ENCODE results near the gene SH3D19.
"Not testable (repeated sequence)": the region's sequence is repeated elsewhere in the genome, so short reads cannot be mapped to it uniquely, and the experiment has no call there.

The SH3D19 gene

DNA sequence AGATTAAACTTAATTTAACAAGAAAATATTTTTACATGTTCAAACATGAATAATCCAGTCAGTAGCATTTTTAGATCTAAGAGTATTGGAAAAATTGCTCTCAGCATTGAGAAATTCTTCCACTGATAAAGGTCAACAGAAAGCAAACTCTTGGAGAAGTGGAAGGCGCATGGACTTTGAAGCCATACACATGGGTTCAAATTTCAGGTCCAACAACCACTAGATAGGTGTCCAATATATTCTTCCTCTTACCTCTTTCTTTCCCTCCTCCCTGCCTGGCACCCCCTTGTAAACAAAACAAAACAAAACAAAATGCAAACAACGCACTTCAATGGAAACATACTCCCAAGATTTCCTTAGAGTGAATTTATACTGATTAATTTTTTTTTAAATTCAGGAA lies 76.9 kb downstream of the SH3D19 start:
- FAIRE-seq (no peak), DNase-seq (ENCODE audit: insufficient read length, low spot score) (no peak)
- no peak for TF ChIP-seq POLR2A (IDR thresholded peaks at IDR 0.05; ENCODE audit: low read depth, low read length)

DNA sequence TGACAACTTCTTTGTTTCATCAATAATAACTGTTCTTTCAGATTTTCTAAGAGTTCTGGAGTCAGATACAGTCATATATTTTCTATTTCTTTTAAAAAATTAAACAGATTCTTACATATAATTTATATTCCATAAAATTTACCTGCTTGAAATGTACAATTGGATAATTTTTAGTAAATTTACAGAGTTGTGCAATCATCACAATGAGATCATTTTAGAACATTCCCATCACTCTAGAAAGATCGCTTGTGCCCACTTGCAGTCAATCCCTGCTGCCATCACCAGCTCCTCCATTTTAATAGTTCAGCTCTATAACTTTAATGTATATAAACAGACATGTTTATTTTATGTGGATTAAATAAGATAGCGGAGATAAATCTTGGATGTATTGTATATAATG lies 78.0 kb downstream of the SH3D19 start:
- DNase-seq (ENCODE audit: insufficient read length, low spot score) = no peak
- no peak for TF ChIP-seq POLR2A (IDR thresholded peaks at IDR 0.05; ENCODE audit: low read depth, low read length)

DNA sequence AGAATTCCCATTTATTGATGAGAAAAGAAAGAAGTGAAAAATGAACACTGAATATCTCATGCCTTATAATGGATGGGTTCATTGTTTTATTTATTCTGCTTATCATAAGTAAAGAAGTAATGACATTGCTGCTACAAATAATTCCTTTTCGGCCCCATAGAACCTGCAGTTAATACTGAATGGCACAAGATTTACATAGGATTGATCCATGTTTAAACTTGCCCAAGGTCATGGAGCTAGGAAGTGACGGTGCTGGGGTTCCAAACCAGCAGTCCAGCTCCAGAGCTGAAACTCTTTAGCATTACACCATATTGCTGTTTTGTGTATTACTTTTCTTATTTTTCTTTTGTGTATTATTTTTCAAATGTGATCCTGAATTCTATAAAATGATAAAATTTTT lies 78.7 kb downstream of the SH3D19 start:
- FAIRE-seq (no peak), DNase-seq (ENCODE audit: insufficient read length, low spot score) (no peak)
- TF ChIP-seq POLR2A (IDR thresholded peaks at IDR 0.05; ENCODE audit: low read depth, low read length) = no peak

More for the DNA sequence above, 78.0 kb downstream of the SH3D19 start:
- FAIRE-seq = no peak

DNA sequence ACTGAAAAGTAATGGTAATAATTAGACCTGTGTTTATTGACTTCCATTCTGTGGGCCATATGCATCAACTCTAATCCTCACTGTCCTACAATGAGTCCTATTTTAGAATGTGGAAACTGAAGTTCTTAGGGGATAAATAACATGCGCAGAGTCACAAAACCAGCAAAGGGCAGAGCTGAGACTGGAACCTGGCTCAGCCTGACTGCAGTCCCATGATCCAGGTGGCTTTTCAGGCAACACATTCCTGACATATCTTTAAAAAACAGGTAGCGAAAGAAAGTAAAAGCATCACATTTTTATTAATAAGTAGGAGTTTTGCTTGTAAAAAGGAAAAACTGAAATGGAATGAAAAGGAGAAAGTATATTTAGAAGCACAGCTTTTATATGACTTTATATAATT lies 83.1 kb downstream of the SH3D19 start:
- TF ChIP-seq POLR2A (IDR thresholded peaks at IDR 0.05; ENCODE audit: low read depth, low read length) = no peak
- DNase-seq (ENCODE audit: insufficient read length, low spot score) = no peak
- FAIRE-seq = no peak

DNA sequence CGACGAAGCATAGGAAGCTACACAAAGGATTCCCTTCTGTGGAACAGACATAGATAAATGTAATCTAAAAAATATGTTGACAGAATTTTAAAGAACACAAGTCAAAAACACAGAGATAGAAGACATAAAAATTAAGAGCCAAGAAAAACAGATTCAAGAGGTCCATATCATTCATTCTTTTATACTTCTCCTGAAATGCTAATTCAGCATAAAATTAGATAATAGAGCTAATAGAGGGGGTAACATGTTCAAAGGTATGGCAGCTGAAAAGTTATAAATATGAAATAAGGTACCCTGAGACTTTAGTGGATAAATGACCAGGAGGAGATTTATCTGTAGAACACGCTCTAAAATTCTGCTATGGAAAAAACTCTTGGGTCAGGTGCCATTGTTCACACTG lies 85.8 kb downstream of the SH3D19 start:
- TF ChIP-seq POLR2A (IDR thresholded peaks at IDR 0.05; ENCODE audit: low read depth, low read length) = no peak
- DNase-seq (ENCODE audit: insufficient read length, low spot score) (no peak), FAIRE-seq (no peak)

DNA sequence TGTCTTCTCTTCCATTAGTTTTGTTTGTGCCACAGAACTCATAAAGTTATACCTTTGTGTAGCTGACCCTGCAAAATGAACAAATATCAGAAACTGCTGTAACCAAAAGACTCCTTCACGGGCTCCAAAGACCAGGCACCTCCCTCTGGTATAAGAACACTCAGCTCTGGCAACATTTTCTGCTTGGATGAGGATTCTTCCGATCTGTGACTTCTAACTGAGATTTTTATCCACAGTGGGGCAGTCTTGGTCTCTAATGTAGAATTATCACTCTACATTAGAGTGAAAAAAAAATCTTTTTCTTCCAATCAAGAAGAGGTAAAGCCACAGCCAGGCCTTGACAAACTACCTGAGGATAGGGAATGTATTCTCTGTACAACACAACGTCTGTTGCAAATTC lies 86.9 kb downstream of the SH3D19 start:
- DNase-seq (ENCODE audit: insufficient read length, low spot score) = no peak
- no peak for FAIRE-seq
- no peak for TF ChIP-seq POLR2A (IDR thresholded peaks at IDR 0.05; ENCODE audit: low read depth, low read length)

DNA sequence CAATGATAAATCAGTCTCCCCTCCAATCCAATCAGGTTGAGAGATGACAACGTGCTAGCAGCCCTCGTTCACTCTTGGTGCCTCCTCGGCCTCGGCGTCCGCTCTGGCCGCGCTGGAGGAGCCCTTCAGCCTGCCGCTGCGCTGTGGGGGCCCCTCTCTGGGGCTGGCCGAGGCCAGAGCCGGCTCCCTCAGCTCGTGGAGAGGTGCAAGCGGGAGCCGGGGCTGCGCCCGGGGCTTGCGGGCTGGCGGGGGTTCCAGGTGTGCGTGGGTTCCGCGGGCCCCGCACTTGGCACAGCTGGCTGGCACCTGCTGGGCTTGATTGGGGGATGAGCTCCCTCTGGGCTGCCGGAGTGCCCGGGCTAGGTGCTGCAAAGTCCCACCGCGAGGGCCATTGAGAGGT lies 89.4 kb downstream of the SH3D19 start:
- TF ChIP-seq POLR2A (IDR thresholded peaks at IDR 0.05; ENCODE audit: low read depth, low read length) = no peak
- FAIRE-seq (no peak), DNase-seq (ENCODE audit: insufficient read length, low spot score) (no peak)

DNA sequence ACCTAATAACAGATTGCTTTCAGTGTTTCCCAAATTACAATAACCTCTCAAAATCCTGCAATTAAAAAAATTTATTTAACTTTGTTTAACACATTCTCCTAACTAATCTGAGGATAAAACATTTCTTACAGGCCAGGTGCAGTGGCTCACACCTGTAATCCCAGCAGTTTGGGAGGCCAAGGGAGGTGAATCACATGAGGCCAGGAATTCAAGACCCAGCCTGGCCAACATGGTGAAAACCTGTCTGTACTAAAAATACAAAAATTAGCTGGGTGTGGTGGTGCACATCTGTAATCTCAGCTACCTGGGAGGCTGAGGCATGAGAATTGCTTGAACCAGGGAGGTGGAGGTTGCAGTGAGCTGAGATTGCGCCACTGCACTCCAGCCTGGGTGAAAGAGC lies 90.0 kb downstream of the SH3D19 start:
- not testable (repeated sequence) for DNase-seq (ENCODE audit: insufficient read length, low spot score); FAIRE-seq

DNA sequence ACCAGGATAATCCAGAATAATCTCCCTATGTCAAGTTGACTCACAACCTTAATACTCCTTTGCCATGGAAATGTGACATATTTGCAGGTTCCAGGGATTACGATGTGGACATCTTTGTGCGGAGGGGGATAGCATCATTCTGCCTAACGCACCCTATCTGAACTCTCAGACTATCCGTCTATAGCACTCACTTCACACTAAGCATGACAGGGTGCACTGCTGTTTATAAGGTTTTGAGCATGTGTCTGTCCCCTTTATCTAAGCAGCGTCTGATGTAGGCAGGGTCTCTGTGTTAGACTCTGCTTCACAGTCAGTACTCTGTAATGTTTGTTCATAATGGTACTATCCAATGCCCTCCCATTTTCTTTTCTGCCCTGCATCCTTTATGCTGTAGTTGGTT lies 91.8 kb downstream of the SH3D19 start:
- TF ChIP-seq POLR2A (IDR thresholded peaks at IDR 0.05; ENCODE audit: low read depth, low read length) = no peak
- DNase-seq (ENCODE audit: insufficient read length, low spot score) (no peak), FAIRE-seq (no peak)

DNA sequence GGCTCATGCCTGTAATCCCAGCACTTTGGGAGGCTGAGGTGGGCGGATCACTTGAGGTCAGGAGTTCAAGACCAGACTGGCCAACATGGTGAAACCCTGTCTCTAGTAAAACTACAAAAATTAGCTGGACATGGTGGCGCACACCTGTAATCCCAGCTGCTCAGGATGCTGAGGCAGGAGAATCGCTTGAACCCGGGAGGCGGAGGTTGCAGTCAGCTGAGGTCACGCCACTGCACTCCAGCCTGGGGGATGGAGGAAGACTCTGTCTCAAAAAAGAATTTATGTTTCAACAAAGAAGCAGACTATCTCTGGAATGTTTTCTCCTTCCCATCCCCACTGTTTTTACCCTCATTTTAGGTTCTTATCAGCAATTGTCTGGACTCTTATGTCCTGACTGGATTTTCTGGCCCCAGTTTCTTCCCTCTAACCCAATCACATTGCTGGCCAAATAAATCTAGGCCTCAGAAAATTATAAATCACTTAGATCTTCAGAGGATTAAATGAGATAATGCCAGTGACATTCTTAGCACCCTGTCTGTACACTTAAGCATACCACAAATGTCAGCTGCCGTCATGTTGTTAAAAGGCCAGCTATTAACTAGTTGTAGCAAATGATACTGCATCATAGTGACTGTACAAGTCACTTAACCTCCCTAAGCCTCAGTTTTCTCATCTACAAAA lies 93.3 kb downstream of the SH3D19 start:
- TF ChIP-seq POLR2A (IDR thresholded peaks at IDR 0.05; ENCODE audit: low read depth, low read length) = no peak
- FAIRE-seq (no peak), DNase-seq (ENCODE audit: insufficient read length, low spot score) (no peak)

DNA sequence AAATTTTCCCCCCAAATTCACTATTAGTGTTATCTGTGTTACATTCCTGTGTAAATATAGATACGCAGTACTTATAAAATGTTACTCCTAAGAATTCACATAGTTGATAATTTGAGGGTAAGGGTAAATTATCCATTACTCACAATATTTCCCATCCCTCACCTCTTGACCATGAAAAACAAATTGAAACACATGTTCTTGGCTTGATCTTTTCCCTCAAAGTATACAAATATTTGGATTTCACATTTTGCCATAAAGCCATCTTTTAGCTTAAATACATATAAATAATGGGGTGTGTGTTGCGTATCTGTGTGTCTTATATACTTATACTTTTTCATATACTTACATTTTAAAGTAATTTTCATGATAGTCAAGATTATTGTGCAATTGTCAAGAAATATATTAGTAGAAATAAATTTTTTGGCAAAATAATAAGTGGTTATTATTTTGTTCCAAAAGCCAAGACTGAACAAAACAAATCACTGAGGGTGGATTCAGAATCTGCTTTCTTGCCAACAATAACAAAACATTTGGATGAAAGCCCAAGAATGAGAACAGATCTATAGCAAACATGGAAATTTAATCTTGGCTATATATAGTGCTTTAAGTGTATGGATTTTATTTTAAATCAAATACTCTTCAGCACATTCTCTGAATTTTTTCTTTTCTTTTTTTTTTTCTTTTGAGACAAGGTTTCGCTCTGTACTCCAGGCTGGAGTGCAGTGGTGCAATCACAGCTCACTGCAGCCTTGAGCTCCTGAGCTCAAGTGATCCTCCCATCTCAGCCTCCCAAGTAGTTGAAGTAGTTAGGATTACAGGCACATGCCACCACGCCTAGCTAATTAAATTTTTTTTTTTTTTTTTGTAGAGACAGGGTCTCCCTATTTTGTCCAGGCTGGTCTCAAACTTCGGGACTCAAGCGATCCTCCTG lies 97.0 kb downstream of the SH3D19 start:
- FAIRE-seq (no peak), DNase-seq (ENCODE audit: insufficient read length, low spot score) (no peak)
- no peak for TF ChIP-seq POLR2A (IDR thresholded peaks at IDR 0.05; ENCODE audit: low read depth, low read length)

DNA sequence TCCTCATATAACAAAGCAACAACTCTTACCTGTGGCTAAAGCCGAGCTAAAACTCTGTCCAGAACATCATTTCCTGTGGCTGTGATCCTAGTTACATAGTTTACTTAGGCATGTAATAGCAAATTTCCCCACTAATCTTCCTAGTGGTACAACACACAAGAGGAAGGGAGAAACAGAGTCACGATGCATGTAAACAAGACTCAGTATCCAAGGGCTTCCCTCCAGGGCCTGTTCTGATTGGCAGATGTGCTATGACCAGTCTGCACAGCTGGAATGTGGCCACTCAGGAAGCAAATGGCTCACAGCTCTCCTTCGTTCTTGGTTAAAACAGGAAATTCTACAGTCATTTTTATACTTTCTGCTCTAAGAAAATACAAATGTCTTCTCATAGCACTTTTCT lies 97.7 kb downstream of the SH3D19 start:
- FAIRE-seq (peak; percentile 27), DNase-seq (ENCODE audit: insufficient read length, low spot score) (peak; percentile 8)
- TF ChIP-seq POLR2A (IDR thresholded peaks at IDR 0.05; ENCODE audit: low read depth, low read length) = no peak

DNA sequence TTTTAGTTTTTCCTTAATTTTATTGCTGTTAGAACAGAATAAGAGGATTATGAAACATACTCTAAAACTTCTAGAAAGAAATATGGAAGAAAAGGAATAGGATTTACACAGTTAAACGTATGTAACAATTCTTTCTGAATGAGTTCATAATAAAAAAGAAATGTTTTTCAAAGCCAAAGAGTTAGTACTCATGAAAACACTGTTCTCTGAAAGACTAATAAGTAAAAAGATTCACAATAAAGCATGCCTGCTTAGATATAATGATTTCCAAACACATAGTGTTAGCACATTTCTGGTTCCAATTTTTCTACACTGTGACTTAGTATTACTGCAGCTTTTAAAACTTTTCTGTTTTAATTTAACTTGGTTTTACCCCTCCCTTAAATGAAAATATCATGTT lies 98.2 kb downstream of the SH3D19 start:
- FAIRE-seq (no peak), DNase-seq (ENCODE audit: insufficient read length, low spot score) (no peak)
- no peak for TF ChIP-seq POLR2A (IDR thresholded peaks at IDR 0.05; ENCODE audit: low read depth, low read length)

DNA sequence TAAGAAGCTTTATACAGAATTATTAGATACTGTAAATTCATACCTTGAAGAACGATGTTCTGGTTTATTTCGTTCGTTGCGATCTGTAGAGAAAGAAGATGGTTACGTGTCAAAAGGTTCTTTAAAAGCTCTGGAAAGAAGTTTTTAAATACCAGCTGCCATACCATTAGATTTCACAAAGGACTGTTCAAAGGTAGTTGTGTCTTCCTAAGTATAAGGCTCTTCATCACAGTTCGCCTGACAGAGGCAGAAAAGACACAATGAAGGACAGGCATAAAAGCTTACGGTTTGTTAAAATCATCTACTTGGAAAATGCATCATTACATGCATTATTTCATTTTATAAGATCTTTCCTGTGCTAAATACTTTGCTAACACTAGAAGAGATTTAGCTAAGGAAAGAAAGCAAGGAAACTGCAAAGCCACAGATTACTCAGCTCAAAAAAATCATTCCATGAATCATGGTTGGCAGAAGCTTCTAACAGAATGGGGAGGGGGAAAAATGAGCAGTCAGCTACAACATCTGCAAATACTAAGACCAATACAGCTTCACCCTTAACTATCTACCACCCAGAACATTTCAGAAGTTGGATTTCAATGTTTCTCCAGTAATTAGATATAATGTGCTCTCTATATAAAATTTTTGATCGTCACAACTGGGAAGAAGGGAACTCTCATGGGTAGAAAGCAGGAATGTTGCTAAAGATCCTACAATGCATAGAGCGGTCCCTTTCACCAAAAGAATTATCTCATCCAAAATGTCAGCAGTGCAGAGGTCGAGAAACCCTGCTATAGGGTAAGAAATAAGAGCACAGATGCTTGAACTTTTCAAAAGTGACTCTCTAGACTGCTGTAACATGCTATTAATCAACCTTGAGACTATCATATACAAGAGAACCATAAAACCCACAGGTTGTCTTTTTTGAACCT lies 99.1 kb downstream of the SH3D19 start:
- TF ChIP-seq POLR2A (IDR thresholded peaks at IDR 0.05; ENCODE audit: low read depth, low read length) = no peak
- peak; percentile 88 for FAIRE-seq
- peak; percentile 19 for DNase-seq (ENCODE audit: insufficient read length, low spot score)

Measured in H54 (cell line).